H1 (cell line): ENCODE measurements around the gene SGK1. TPM values are rescaled to one million over a fixed set of nuclear protein-coding genes. Genes with fewer than 3 reads are reported as not detected.

Source experiments
- CTCF ChIA-PET: fragments of 300-600 bp; sonication (Branson Sonifier 250); formaldehyde crosslinking; loops from one replicate; lab custom pipeline; 2021; ENCODE audit not compliant: partially characterized antibody; lab: Charles Lee
- POLR2A ChIA-PET: fragments of 300-600 bp; sonication (Branson Sonifier 250); formaldehyde crosslinking; loops from one replicate; lab custom pipeline; 2021; ENCODE audit warnings: inconsistent platforms; ENCODE audit not compliant: partially characterized antibody; lab: Charles Lee
- DNase-seq, 2 experiments: peaks; one replicate each; pipeline versions ENCODE4 v3.0.0 to v3.0.0-alpha.2; 2010 to 2022; ENCODE audit warnings: low spot score in 2 of 2, low read depth in 1 of 2, mixed read lengths in 1 of 2
- FAIRE-seq: peaks from 2 replicates; lab custom pipeline; 2011; peaks lifted over from hg19 to GRCh38; lab: Jason Lieb, UNC
- H2AFZ ChIP-seq: 2 replicates; pipeline ENCODE4 v1.8.1; 2012; ENCODE audit warnings: low read length, inconsistent platforms
- H2AK5ac ChIP-seq: 2 replicates; pipeline ENCODE4 v1.6.1; 2013; ENCODE audit warnings: low read depth, low read length
- H2BK120ac ChIP-seq: replicated peaks from 2 replicates; pipeline ENCODE3; 2013; ENCODE audit warnings: low read depth, low read length, inconsistent platforms
- H2BK12ac ChIP-seq: 2 replicates; pipeline ENCODE4 v1.6.1; 2013; ENCODE audit warnings: low read depth, low read length
- H2BK15ac ChIP-seq: 2 replicates; pipeline ENCODE4 v1.6.1; 2013; ENCODE audit warnings: low read length
- H2BK20ac ChIP-seq: 2 replicates; pipeline ENCODE4 v1.6.1; 2013; ENCODE audit warnings: low read length
- H2BK5ac ChIP-seq: 2 replicates; pipeline ENCODE4 v1.6.1; 2013; ENCODE audit warnings: low read depth, low read length
- H3K14ac ChIP-seq: 2 replicates; pipeline ENCODE4 v1.6.1; 2013; ENCODE audit warnings: inconsistent platforms; ENCODE audit not compliant: insufficient read length
- H3K18ac ChIP-seq: 2 replicates; pipeline ENCODE4 v1.6.1; 2013; ENCODE audit warnings: low read length; ENCODE audit errors: extremely low read depth
- H3K23ac ChIP-seq: 2 replicates; pipeline ENCODE4 v1.6.1; 2013; ENCODE audit warnings: inconsistent platforms; ENCODE audit not compliant: insufficient read length
- H3K23me2 ChIP-seq: 2 replicates; pipeline ENCODE4 v1.6.1; 2013; ENCODE audit warnings: low read depth, low read length
- H3K27ac ChIP-seq: 2 replicates; pipeline ENCODE4 v1.6.1; 2011; ENCODE audit warnings: low read depth, low read length, inconsistent platforms
- H3K27me3 ChIP-seq, 4 experiments: replicated peaks in 1 of 4; 1 replicate in 1 of 4; 2 replicates in 3 of 4; pipeline versions ENCODE4 v1.6.1 to v1.8.1; 2011 to 2013; ENCODE audit warnings: low read length in 3 of 4, mild to moderate bottlenecking in 3 of 4, inconsistent platforms in 2 of 4, mixed read lengths in 2 of 4, moderate library complexity in 1 of 4; ENCODE audit not compliant: control insufficient read depth in 3 of 4, insufficient read depth in 3 of 4; ENCODE audit errors: extremely low read depth in 1 of 4
- H3K36me3 ChIP-seq, 4 experiments: 2 replicates each; pipeline versions ENCODE4 v1.6.1 to v1.8.1; 2011 to 2013; ENCODE audit warnings: mild to moderate bottlenecking in 4 of 4, low read length in 3 of 4, moderate library complexity in 2 of 4, control low read depth in 1 of 4, inconsistent platforms in 1 of 4; ENCODE audit not compliant: insufficient read depth in 4 of 4, control insufficient read depth in 2 of 4
- H3K4ac ChIP-seq: replicated peaks from 2 replicates; pipeline ENCODE3; 2013; ENCODE audit warnings: low read length, low read depth, mixed read lengths, inconsistent platforms; ENCODE audit not compliant: insufficient read length
- H3K4me1 ChIP-seq, 4 experiments: replicated peaks in 1 of 4; 1 replicate in 1 of 4; 2 replicates in 3 of 4; pipeline versions ENCODE4 v1.6.1 to v1.8.1; 2011 to 2013; ENCODE audit warnings: low read length in 3 of 4, inconsistent platforms in 2 of 4, mixed read lengths in 1 of 4; ENCODE audit not compliant: insufficient read depth in 4 of 4, control insufficient read depth in 3 of 4
- H3K4me2 ChIP-seq, 2 experiments: 2 replicates each; pipeline versions ENCODE4 v1.6.1 to v1.8.1; 2011 to 2013; ENCODE audit warnings: low read depth in 2 of 2, low read length in 2 of 2, control low read depth in 1 of 2, inconsistent platforms in 1 of 2, mild to moderate bottlenecking in 1 of 2; ENCODE audit not compliant: insufficient read depth in 1 of 2
- H3K4me3 ChIP-seq, 4 experiments: fragments of 200-600, 300-600 bp in 1 of 4; sonication (generic), shearing (Covaris generic), sonication (Bioruptor Twin) in 1 of 4; 2 replicates each; pipeline versions ENCODE4 v1.5.1 to v1.8.1; 2011 to 2016; ENCODE audit warnings: low read length in 4 of 4, low read depth in 3 of 4, control low read depth in 2 of 4, inconsistent platforms in 2 of 4, mild to moderate bottlenecking in 2 of 4, mixed read lengths in 1 of 4, moderate library complexity in 1 of 4; ENCODE audit not compliant: insufficient read depth in 2 of 4; ENCODE audit errors: extremely low read depth in 1 of 4
- H3K56ac ChIP-seq: replicated peaks from 2 replicates; pipeline ENCODE3; 2013; ENCODE audit warnings: low read depth, mild to moderate bottlenecking, mixed read lengths, low read length, inconsistent platforms; ENCODE audit not compliant: insufficient read length
- H3K79me1 ChIP-seq: 2 replicates; pipeline ENCODE4 v1.6.1; 2013; ENCODE audit warnings: low read depth, low read length, control low read depth
- H3K79me2 ChIP-seq, 2 experiments: 2 replicates each; pipeline versions ENCODE4 v1.6.1 to v1.8.1; 2012 to 2013; ENCODE audit warnings: low read length in 2 of 2, mild to moderate bottlenecking in 2 of 2, inconsistent platforms in 1 of 2; ENCODE audit not compliant: insufficient read depth in 2 of 2, control insufficient read depth in 1 of 2
- H3K9ac ChIP-seq, 4 experiments: replicated peaks in 1 of 4; 1 replicate in 1 of 4; 2 replicates in 3 of 4; pipeline versions ENCODE4 v1.6.1 to v1.8.1; 2011 to 2013; ENCODE audit warnings: low read depth in 3 of 4, low read length in 3 of 4, control low read depth in 2 of 4, mild to moderate bottlenecking in 2 of 4, moderate library complexity in 2 of 4, inconsistent platforms in 1 of 4; ENCODE audit errors: extremely low read depth in 1 of 4
- H3K9me3 ChIP-seq, 2 experiments: 2 replicates each; pipeline versions ENCODE4 v1.6.1 to v1.8.1; 2012 to 2013; ENCODE audit warnings: mild to moderate bottlenecking in 2 of 2, moderate library complexity in 2 of 2, control low read depth in 1 of 2, inconsistent platforms in 1 of 2, low read depth in 1 of 2, low read length in 1 of 2, mixed read lengths in 1 of 2; ENCODE audit not compliant: insufficient read depth in 2 of 2
- H4K20me1 ChIP-seq, 2 experiments: replicated peaks in 1 of 2; 2 replicates each; pipeline versions ENCODE3 to v1.8.1; 2011 to 2013; ENCODE audit warnings: inconsistent platforms in 2 of 2, low read length in 2 of 2, mild to moderate bottlenecking in 1 of 2; ENCODE audit not compliant: insufficient read depth in 2 of 2, control insufficient read depth in 1 of 2
- H4K5ac ChIP-seq: 2 replicates; pipeline ENCODE4 v1.6.1; 2013; ENCODE audit warnings: low read length, low read depth, mixed read lengths, inconsistent platforms; ENCODE audit not compliant: insufficient read length
- H4K8ac ChIP-seq: 2 replicates; pipeline ENCODE4 v1.8.0; 2013; ENCODE audit warnings: mild to moderate bottlenecking, moderate library complexity, low read length, inconsistent platforms; ENCODE audit not compliant: insufficient read depth; ENCODE audit errors: extremely low read depth
- H4K91ac ChIP-seq: replicated peaks from 2 replicates; pipeline ENCODE3; 2013; ENCODE audit warnings: low read length, mixed read lengths, inconsistent platforms; ENCODE audit not compliant: insufficient read length
- CTBP2 ChIP-seq: IDR thresholded peaks from 2 replicates; pipeline ENCODE4 v1.7.0; 2011; ENCODE audit warnings: borderline replicate concordance, mild to moderate bottlenecking, moderate library complexity, mixed read lengths, low read length; ENCODE audit not compliant: insufficient read depth, insufficient read length
- E2F6 ChIP-seq: IDR thresholded peaks from 2 replicates; pipeline ENCODE4 v1.6.1; 2012; ENCODE audit warnings: inconsistent platforms
- EZH2 ChIP-seq: fragments of 200-600 bp; sonication (generic); IDR thresholded peaks from 2 replicates; pipeline ENCODE4 v1.7.1; 2012; ENCODE audit warnings: low read depth, mild to moderate bottlenecking, moderate library complexity, low read length, inconsistent platforms; ENCODE audit not compliant: severe bottlenecking
- HDAC6 ChIP-seq: IDR thresholded peaks from one replicate; pipeline ENCODE4 v1.7.1; 2012; ENCODE audit warnings: low read depth, mild to moderate bottlenecking, inconsistent platforms, low read length, moderate library complexity
- KDM1A ChIP-seq: fragments of 200-600, 300-600 bp; sonication (generic); IDR thresholded peaks from 2 replicates; pipeline ENCODE4 v1.7.1; 2016; ENCODE audit warnings: mild to moderate bottlenecking, low read length, borderline replicate concordance
- NRF1 ChIP-seq: IDR thresholded peaks from 2 replicates; pipeline ENCODE4 v1.6.1; 2011; ENCODE audit warnings: mild to moderate bottlenecking, low read depth, low read length, improper control_type of control experiment
- PHF8 ChIP-seq: fragments of 200-600 bp; sonication (generic); conservative IDR thresholded peaks from 2 replicates; pipeline ENCODE4 v1.7.1; 2012; ENCODE audit warnings: low read depth, mild to moderate bottlenecking, inconsistent platforms, low read length, moderate library complexity
- POLR2AphosphoS5 ChIP-seq: IDR thresholded peaks from 2 replicates; pipeline ENCODE4 v1.6.1; 2011; ENCODE audit warnings: low read depth, low read length
- SAP30 ChIP-seq: fragments of 300-600 bp; sonication (generic); IDR thresholded peaks from 2 replicates; pipeline ENCODE4 v1.7.1; 2012; ENCODE audit warnings: low read length, moderate library complexity, mild to moderate bottlenecking, inconsistent platforms; ENCODE audit not compliant: insufficient read depth, insufficient replicate concordance
- SP1 ChIP-seq: IDR thresholded peaks from 2 replicates; pipeline ENCODE4 v1.6.1; 2011; ENCODE audit warnings: low read depth, low read length
- SP4 ChIP-seq: IDR thresholded peaks from 2 replicates; pipeline ENCODE4 v1.6.1; 2012; ENCODE audit warnings: low read length, inconsistent platforms
- TAF7 ChIP-seq: optimal IDR thresholded peaks from 2 replicates; pipeline ENCODE3; 2011; ENCODE audit warnings: low read depth, mild to moderate bottlenecking, inconsistent platforms, low read length, moderate library complexity, borderline replicate concordance
- TBP ChIP-seq: IDR thresholded peaks from 2 replicates; pipeline ENCODE4 v1.6.1; 2011; ENCODE audit warnings: low read depth, low read length, improper control_type of control experiment
- TEAD4 ChIP-seq: IDR thresholded peaks from 2 replicates; pipeline ENCODE4 v1.6.1; 2012; ENCODE audit warnings: low read depth, low read length, inconsistent platforms, mixed read lengths
- WGBS, 2 experiments: shearing (Covaris generic) in 1 of 2; methylation state at CpG; one replicate each; pipeline versions ENCODE4 v1.1.6 to v1.1.7; 2013 to 2015; ENCODE audit warnings: low lambda C conversion rate in 2 of 2, mixed read lengths in 2 of 2, inconsistent platforms in 1 of 2, low coverage in 1 of 2, missing lambda C conversion rate in 1 of 2; ENCODE audit not compliant: insufficient replicate concordance in 2 of 2, insufficient coverage in 1 of 2, insufficient read length in 1 of 2; ENCODE audit errors: extremely low coverage in 1 of 2, missing lambda C conversion rate in 1 of 2; 5-methylcytosine and 5-hydroxymethylcytosine counted together
- polyA plus RNA-seq, 7 experiments: library from polyadenylated mRNA; depleted of rRNA in 3 of 7; stranded (reverse) in 5 of 7; unstranded in 2 of 7; fragments of >200 nt in 5 of 7; fragments of 200-250 nt in 2 of 7; gene quantifications; 1 replicate in 5 of 7; 2 replicates in 1 of 7; 4 replicates in 1 of 7; pipeline versions ENCODE4 v1.2.1 to v1.2.3, GENCODE V29; 2011 to 2013; ENCODE audit warnings: missing spikeins in 2 of 7, mixed read lengths in 2 of 7
- total RNA-seq: library from RNA; stranded (reverse); fragmentation: NEBNext Ultra II Directional; extraction: Animal tissue kit (Norgen Biotek cat#: 25700); gene quantifications from 2 replicates; pipeline ENCODE4 v1.2.1, GENCODE V29; 2021

SGK1 gene
- total and polyA plus RNA-seq, 2 of the 8 experiments (the other 6 are each of a cell fraction or from before 2014, with no cell fraction given) = 14.5 to 18.4 TPM

- Histone ChIP-seq H2BK120ac (no peak overlapping the region), H3K79me2 (no peaks in the 10 kb centered on the region), H3K9me3 (peaks cover 0 to 5% of the 10 kb centered on the region in 2 experiments; a peak in 1 of 4 replicates), H3K4ac (no peak overlapping the region), H3K4me1 (no peaks in the 10 kb centered on the region), H4K20me1 (no peaks in the 10 kb centered on the region), H3K27ac (no peak overlapping the region), H4K8ac (no peak overlapping the region), H2BK20ac (no peak overlapping the region), H2AK5ac (no peak overlapping the region), H3K14ac (no peak overlapping the region), H3K4me2 (no peak overlapping the region), H3K18ac (no peak overlapping the region), H2BK5ac (no peak overlapping the region), H2BK15ac (no peak overlapping the region), H3K56ac (no peak overlapping the region), H3K23ac (no peak overlapping the region), H2AFZ (no peak overlapping the region), H3K23me2 (no peaks in the 10 kb centered on the region), H3K9ac (no peak overlapping the region), H3K79me1 (no peaks in the 10 kb centered on the region), H4K5ac (no peak overlapping the region), H3K4me3 (no peak overlapping the region), H3K36me3 (no peaks in the 10 kb centered on the region; a peak in 1 of 8 replicates), H2BK12ac (no peak overlapping the region), H4K91ac (no peak overlapping the region), H3K27me3 (no peaks in the 10 kb centered on the region)
- ChIA-PET CTCF (no interaction called here), POLR2A (no interaction called here)
- 91% methylated on average over 4 of the region's 4 CpGs; no CpG with 5 or more reads in 1 of the 2 experiments for WGBS, 2 experiments
- FAIRE-seq (no peak), DNase-seq (no peak)
- no peak for TF ChIP-seq KDM1A
- no peak for TF ChIP-seq E2F6
- TF ChIP-seq SP1 = no peak
- TF ChIP-seq TBP = no peak
- no peak for TF ChIP-seq POLR2AphosphoS5
- no peak for TF ChIP-seq EZH2
- TF ChIP-seq TEAD4 = no peak
- TF ChIP-seq SAP30 = no peak
- TF ChIP-seq CTBP2 = no peak
- no peak for TF ChIP-seq PHF8
- TF ChIP-seq TAF7 = no peak
- no peak for TF ChIP-seq SP4
- no peak for TF ChIP-seq NRF1
- TF ChIP-seq HDAC6 = no peak
Observed at GRCh38 chr6:134358320-134358719, 40.4 kb upstream of the SGK1 start.
